GM18507 (cell line): ENCODE results near the gene KCNK18.
"Not testable (repeated sequence)": the region's sequence is repeated elsewhere in the genome, so short reads cannot be mapped to it uniquely, and the experiment has no call there.

Source experiments
- DNase-seq: peaks from one replicate; pipeline ENCODE4 v3.0.0; 2011; ENCODE audit warnings: low read depth; ENCODE audit not compliant: insufficient read length; ENCODE audit errors: extremely low spot score
- FAIRE-seq: peaks from 2 replicates; lab custom pipeline; 2011; peaks lifted over from hg19 to GRCh38; lab: Jason Lieb, UNC

Gene KCNK18

DNA sequence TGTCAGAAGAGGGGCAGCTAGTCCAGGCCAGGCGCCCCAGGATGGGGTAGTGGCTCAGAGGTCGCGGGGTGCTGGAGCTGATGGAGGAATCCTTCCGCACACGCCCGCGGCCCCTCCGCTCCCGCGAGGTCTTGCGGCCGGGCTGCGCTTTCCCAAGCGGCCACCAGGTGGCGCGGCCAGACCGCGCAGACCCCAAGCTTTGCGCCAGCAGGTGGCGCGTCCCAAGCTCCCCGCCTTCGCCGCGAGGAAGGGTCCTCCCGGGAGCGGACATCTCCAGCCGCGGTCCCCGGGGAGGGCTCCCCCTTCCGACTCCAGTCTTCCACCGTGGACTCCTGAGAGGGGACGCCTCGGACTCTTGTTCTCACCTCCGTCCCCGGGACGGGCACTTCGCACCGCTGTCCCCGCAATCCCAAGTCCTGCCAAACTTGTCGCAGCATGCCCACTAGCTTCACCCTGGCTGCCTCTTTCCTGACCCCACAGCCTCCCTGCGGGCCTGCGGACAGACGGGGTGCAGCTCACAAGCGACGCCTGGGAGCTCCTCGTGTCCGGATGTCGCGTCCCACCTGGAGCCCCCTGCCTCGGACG, 19.4 kb downstream of the KCNK18 start:
- DNase-seq, result peak; percentile 82
- FAIRE-seq, result peak; percentile 78

GRCh38 chr10:117217196-117217761, 20.0 kb downstream of the KCNK18 start:
- DNase-seq (no peak), FAIRE-seq (no peak)

- no peak for DNase-seq
- no peak for FAIRE-seq
Observed at GRCh38 chr10:117218654-117219053, 21.4 kb downstream of the KCNK18 start.

DNA sequence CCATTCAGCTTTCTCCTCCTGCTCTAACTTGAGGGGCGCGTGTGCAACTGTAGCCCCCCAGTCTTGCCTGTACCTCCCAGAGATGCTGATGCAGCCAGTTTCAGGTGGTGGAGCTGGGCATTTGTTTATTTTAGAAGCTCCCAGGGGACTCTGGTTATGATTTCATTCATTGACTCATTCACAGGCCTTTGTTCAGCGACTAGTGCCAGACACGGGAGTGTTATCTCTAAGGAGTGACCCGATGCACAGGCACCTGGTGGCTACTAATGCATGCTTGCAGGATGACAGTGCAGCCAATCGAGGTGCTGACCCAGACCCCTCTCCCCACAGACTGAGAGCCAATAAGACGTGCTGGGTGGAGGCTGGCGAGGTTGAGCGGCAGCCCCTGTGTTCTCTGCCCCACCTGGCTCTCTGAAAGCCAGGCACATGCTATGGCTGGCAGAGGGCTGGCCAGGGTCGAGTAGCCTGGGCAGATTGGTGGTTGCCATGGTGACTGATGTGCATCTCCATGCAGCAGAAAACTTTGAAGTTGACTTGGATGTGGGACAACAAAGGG, 23.9 kb downstream of the KCNK18 start:
- no peak for FAIRE-seq
- no peak for DNase-seq

- DNase-seq (no peak), FAIRE-seq (no peak)
Observed at GRCh38 chr10:117222552-117222951, 25.3 kb downstream of the KCNK18 start.

DNA sequence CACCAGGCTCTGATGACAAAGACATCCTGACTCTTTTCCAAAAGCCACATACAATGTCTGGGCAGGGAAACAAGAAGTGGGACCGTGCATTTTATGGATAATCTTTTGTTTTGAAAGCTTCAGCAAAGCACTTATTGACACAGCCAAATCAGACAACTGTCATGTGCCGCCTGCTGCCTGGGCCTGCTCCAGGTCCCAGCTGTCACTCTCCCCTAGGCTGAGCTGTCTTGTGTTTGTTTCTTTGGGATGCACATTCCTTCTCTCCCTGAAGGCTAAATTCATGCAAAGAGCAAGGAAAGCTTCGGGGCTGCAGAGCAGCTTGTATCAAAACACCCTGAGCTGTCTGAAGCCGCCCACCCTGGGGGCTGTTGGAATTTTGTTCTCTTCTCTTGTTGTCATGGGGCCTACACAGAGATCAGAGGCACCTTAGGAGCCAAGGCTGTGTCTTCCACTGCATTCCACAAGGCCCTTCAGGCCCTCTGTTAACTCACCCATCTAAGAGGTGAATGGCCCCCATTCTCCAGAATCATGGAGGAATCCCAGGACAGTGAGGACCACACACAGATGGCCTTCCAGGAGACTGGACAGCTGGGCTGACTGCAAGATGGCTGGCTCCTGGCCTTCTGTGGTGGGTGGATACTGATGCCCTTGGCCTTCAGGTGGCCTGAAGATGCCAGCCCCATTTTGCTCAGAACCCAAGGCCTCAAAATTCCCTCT, 25.8 kb downstream of the KCNK18 start:
- no peak for DNase-seq
- FAIRE-seq, result no peak

DNA sequence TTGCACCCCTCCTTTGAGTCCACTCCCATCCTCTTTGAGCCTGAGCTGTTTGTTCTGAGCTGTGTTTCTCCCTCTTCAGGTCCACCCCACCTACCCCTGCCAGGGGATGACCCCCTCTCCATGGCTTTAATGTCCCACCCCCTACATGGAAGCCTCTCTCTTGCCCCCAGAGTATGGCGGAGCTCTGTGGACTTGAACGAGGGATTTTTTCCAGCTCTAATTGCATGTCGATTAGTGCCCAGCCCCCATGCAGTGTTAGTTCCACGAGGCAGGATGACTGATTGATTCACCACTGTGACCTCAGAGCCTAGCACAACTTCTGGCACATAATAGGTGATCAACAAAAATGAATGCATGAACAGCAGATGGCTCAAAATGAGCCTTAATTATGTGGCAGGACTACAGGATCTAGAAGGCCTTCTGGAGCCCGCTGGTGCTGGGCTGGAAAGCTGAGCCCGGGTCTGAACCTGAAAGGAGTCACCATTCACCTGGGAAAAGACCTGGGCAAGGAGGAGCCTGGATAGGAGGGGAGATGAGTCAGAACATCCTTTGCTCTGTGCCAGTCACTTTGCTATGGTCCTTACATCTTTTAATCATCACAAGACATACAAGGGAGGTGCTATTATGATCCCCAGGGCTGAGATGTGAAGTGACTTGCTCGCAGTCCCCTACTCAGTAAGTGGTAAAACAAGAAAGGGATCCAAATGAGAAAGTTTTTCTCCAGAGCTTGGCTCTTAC, 26.6 kb downstream of the KCNK18 start:
- DNase-seq (no peak), FAIRE-seq (no peak)

- no peak for DNase-seq
- FAIRE-seq, result no peak
Observed at GRCh38 chr10:117224881-117225280, 27.6 kb downstream of the KCNK18 start.

GRCh38 chr10:117226813-117227451, 29.6 kb downstream of the KCNK18 start:
- DNase-seq (no peak), FAIRE-seq (peak; percentile 39)

GRCh38 chr10:117228210-117228609, 30.9 kb downstream of the KCNK18 start:
- no peak for DNase-seq

GRCh38 chr10:117230107-117230506, 32.8 kb downstream of the KCNK18 start:
- FAIRE-seq, result not testable (repeated sequence)

More at GRCh38 chr10:117228210-117228609, 30.9 kb downstream of the KCNK18 start:
- no peak for FAIRE-seq

GRCh38 chr10:117237401-117237991, 40.2 kb downstream of the KCNK18 start:
- FAIRE-seq, result peak; percentile 39

More at GRCh38 chr10:117230107-117230506, 32.8 kb downstream of the KCNK18 start:
- not testable (repeated sequence) for DNase-seq

DNA sequence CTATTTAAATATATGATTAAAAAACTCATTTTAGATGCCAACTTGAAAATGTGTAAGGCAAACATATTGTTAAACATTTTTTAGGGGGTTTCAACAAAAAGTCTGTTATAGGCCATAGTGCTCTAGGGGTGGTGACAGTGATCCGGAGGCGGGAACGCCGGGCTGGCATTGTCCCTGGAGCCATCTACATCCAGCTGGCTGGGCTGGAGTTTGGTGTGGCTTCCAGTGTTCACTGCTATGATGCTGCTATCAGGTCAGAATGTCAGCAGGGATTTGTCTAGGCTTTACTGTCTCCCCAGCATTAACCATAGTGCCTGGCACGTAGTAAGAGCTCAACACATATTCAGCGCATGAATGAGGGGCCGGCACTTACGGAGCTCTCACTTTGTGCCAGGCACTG, 41.8 kb downstream of the KCNK18 start:
- FAIRE-seq, result no peak
- DNase-seq, result no peak

More at GRCh38 chr10:117237401-117237991, 40.2 kb downstream of the KCNK18 start:
- DNase-seq, result no peak

- no peak for FAIRE-seq
Observed at GRCh38 chr10:117239721-117240620, 42.7 kb downstream of the KCNK18 start.

GRCh38 chr10:117240621-117241529, 43.6 kb downstream of the KCNK18 start, which contains the start of gene SLC18A2:
Gene SLC18A2 (plus strand): TSS chr10:117241114. CDS start chr10:117241694, 580 bp downstream.
- FAIRE-seq (no peak), DNase-seq (no peak)

More at GRCh38 chr10:117239721-117240620, 42.7 kb downstream of the KCNK18 start:
- no peak for DNase-seq

DNA sequence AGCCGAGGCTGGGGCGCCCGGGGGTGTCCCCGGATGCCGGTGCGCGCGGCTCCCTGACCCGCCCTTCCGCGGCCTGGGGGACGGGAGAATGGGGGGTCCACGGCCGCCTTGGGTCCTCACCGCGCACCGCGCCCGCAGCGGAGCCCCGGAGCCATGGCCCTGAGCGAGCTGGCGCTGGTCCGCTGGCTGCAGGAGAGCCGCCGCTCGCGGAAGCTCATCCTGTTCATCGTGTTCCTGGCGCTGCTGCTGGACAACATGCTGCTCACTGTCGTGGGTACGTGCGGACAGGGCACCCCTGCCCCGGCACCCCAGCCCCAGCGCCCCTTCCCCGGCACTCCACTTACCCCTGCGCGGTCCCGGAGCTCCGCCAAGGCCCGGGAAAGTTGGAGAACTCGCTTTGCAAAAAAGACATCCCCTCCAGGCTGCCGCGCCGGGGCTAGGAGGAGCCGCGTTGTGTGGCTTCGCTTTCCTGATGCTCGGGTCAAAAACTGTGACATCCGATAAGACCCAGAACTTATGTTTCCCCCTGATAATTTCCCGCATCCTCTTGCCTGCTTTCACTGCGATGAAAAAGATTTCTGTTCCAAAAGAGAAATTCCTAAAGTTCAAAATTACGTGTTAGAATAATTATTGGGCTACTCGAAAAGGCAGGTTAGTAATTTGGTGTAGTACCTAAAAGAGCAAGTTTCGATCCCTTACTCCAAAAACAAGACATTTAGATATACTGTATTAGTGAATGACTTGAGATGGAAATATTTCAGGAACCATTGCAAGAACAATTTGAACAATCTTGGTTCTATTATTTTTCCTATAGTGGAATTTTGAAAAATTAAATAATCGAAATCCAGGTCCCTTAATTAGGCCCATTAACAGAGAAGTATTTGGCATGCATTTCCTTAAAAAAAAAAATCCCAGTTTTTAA, 44.5 kb downstream of the KCNK18 start:
- FAIRE-seq (no peak), DNase-seq (no peak)
